T47D (cell line): ENCODE measurements around the gene AFF3.
A peak's percentile ranks its signal among the peaks of the same experiment; 100 is the strongest.

Experiments
- DNase-seq, 2 experiments: peaks; one replicate each; pipeline versions ENCODE4 v3.0.0 to v3.0.0-alpha.2; 2011 to 2012; ENCODE audit warnings: low read depth in 1 of 2, low spot score in 1 of 2
- JUND ChIP-seq: IDR thresholded peaks from 2 replicates; pipeline ENCODE4 v1.6.1; 2012; ENCODE audit warnings: low read depth
- in situ Hi-C: cut with HindIII; loops from 2 replicates; pipeline ENCODE4 v1.10.0; 2016; ENCODE audit warnings: low sequenced_read_pairs, low pct_unique_long_range_greater_than_20kb

AFF3 gene

GRCh38 chr2:99771681-99772333, 370.6 kb downstream of the AFF3 start:
- no peak for DNase-seq
- no peak for TF ChIP-seq JUND
- in situ Hi-C loops: no loop called here

GRCh38 chr2:99770876-99771275, 371.5 kb downstream of the AFF3 start:
- no peak for DNase-seq
- in situ Hi-C loops: no loop called here
- TF ChIP-seq JUND: no peak

GRCh38 chr2:99765731-99766318, 376.6 kb downstream of the AFF3 start:
- DNase-seq: peak in 1 of 2 experiments; percentile 42
- no peak for TF ChIP-seq JUND
- in situ Hi-C loops: no loop called here

GRCh38 chr2:99763764-99764163, 378.6 kb downstream of the AFF3 start:
- TF ChIP-seq JUND: no peak
- in situ Hi-C loops: no loop called here
- no peak for DNase-seq

- DNase-seq: no peak
- in situ Hi-C loops: no loop called here
- no peak for TF ChIP-seq JUND
These were observed 379.7 kb downstream of the AFF3 start for GRCh38 chr2:99762714-99763113.

- no peak for DNase-seq
- in situ Hi-C loops: no loop called here
- TF ChIP-seq JUND: no peak
These were observed 384.7 kb downstream of the AFF3 start for GRCh38 chr2:99757611-99758114.

- in situ Hi-C loops: no loop called here
- no peak for TF ChIP-seq JUND
- peak in 1 of 2 experiments; percentile 7 for DNase-seq
These were observed 386.3 kb downstream of the AFF3 start for GRCh38 chr2:99756059-99756458.

- no peak for TF ChIP-seq JUND
- in situ Hi-C loops: no loop called here
- no peak for DNase-seq
These were observed 388.2 kb downstream of the AFF3 start for GRCh38 chr2:99754210-99754609.

GRCh38 chr2:99753505-99753904, 388.9 kb downstream of the AFF3 start:
- DNase-seq: no peak
- no peak for TF ChIP-seq JUND
- in situ Hi-C loops: no loop called here

GRCh38 chr2:99748344-99748743, 394.0 kb downstream of the AFF3 start:
- no peak for TF ChIP-seq JUND
- DNase-seq: peak in 1 of 2 experiments; percentile 46
- in situ Hi-C loops: no loop called here

- no peak for DNase-seq
- TF ChIP-seq JUND: no peak
- in situ Hi-C loops: no loop called here
These were observed 394.5 kb downstream of the AFF3 start for GRCh38 chr2:99747842-99748241.

- no peak for DNase-seq
- in situ Hi-C loops: no loop called here
- TF ChIP-seq JUND: no peak
These were observed 399.2 kb downstream of the AFF3 start for GRCh38 chr2:99743146-99743545.

- DNase-seq: no peak
- in situ Hi-C loops: no loop called here
These were observed 404.9 kb downstream of the AFF3 start for GRCh38 chr2:99737537-99737936.

More at GRCh38 chr2:99737537-99737936, 404.9 kb downstream of the AFF3 start:
- TF ChIP-seq JUND: no peak
